DMS 273 (cell line): ENCODE data around the gene NLRC5.
"Not testable (repeated sequence)": the region's sequence is repeated elsewhere in the genome, so short reads cannot be mapped to it uniquely, and the experiment has no call there.

Experiments
- DNase-seq: peaks from one replicate; lab custom pipeline; 2025; ENCODE audit not compliant: unreplicated experiment; lab: John Stamatoyannopoulos, UW

Gene NLRC5

GRCh38 chr16:56980792-56981724 lies 8.3 kb upstream of the NLRC5 start:
- no peak for DNase-seq

GRCh38 chr16:56981729-56982271 lies 7.6 kb upstream of the NLRC5 start:
- no peak for DNase-seq

- DNase-seq = peak; percentile 38
These were observed 6.7 kb upstream of the NLRC5 start for GRCh38 chr16:56982695-56983094.

- peak; percentile 80 for DNase-seq
These were observed 6.1 kb upstream of the NLRC5 start for GRCh38 chr16:56983211-56983751.

- no peak for DNase-seq
These were observed 4.7 kb upstream of the NLRC5 start for GRCh38 chr16:56984639-56985038.

- peak; percentile 68 for DNase-seq
These were observed 3.9 kb upstream of the NLRC5 start for GRCh38 chr16:56985288-56985961.

GRCh38 chr16:56985962-56986360 lies 3.4 kb upstream of the NLRC5 start:
- no peak for DNase-seq

- no peak for DNase-seq
These were observed 3.0 kb upstream of the NLRC5 start for GRCh38 chr16:56986361-56986760.

- DNase-seq = not testable (repeated sequence)
These were observed 2.4 kb upstream of the NLRC5 start for GRCh38 chr16:56986908-56987307.

- no peak for DNase-seq
These were observed 1.7 kb upstream of the NLRC5 start for GRCh38 chr16:56987692-56988091.

- DNase-seq = no peak
These were observed 1.0 kb upstream of the NLRC5 start for GRCh38 chr16:56988161-56988947.

GRCh38 chr16:56989988-56990387 lies 631 bp downstream of the NLRC5 start:
- DNase-seq = no peak

- no peak for DNase-seq
These were observed 1.3 kb downstream of the NLRC5 start for GRCh38 chr16:56990407-56991286.

- DNase-seq = not testable (repeated sequence)
These were observed 3.1 kb downstream of the NLRC5 start for GRCh38 chr16:56992431-56992830.

GRCh38 chr16:56993204-56993603 lies 3.8 kb downstream of the NLRC5 start:
- DNase-seq = no peak

GRCh38 chr16:56994311-56994710 lies 5.0 kb downstream of the NLRC5 start:
- DNase-seq = no peak

- DNase-seq = no peak
These were observed 5.9 kb downstream of the NLRC5 start for GRCh38 chr16:56995136-56995805.

- DNase-seq = no peak
These were observed 7.9 kb downstream of the NLRC5 start for GRCh38 chr16:56997264-56997663.

GRCh38 chr16:56997931-56998330 lies 8.6 kb downstream of the NLRC5 start:
- no peak for DNase-seq
